Loucy (cell line): Measurements from ENCODE around the gene IFNK.
A peak's percentile ranks its signal among the peaks of the same experiment; 100 is the strongest.

Source experiments
- EZH2phosphoT487 ChIP-seq: fragments of 200-600 bp; IDR thresholded peaks from 2 replicates; pipeline ENCODE4 v1.6.1; 2018; ENCODE audit warnings: antibody characterized with exemption, mild to moderate bottlenecking, moderate library complexity, borderline replicate concordance
- TF ChIP-seq, protein P1 (sequence below): fragments of 200-600 bp; sonication (generic); conservative IDR thresholded peaks from 2 replicates; pipeline ENCODE4 v1.5.1; 2014; ENCODE audit warnings: mild to moderate bottlenecking, antibody characterized with exemption, low read length

DNA sequence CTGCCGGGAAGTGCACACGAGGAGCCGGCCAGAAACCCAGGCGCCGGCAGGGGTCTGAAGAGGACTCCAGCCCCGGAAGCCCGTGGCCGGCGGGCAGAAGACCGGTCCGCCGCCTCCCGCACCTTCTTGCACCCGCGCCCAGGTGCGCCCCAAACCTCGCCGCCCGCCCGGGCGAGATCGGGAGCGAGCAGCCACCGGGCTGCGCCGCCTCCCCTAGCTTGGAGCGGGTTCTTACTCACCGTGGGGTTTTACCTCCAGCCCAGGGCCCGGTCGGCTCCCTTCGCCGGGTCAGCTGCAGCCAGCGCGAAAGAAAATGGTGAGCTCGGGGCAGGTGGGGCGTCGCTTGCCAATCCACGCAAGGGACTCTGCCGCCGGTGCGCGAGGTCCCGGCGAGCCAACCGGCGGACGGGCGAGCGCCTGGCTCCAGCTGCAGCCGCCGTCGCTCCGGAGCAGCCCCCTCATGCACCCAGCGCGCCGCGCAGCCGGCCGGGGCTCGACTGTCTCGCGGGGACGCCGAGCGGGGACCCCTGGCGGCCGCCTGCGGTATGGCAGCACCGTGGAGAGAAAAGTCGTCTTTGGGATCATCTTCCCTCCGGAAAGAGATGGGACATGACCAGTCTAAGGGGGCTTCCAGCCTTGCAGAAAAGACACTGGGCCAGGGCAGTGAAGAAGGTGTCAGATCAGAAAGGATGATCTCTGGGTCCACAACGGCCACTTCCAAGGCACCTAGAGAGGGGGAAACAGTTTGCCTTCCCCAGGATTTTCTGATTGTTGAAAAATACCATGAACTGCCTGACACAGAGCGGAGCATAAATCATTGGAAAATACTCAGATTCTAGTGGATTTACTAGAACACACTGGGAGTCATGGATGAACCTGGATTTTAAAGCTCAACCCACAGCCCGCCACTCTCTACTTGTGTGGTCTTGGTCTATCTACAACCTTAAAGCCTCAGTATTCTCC, 5.5 kb downstream of the IFNK start, which contains the start of gene MOB3B:
- TF ChIP-seq, protein P1, sequence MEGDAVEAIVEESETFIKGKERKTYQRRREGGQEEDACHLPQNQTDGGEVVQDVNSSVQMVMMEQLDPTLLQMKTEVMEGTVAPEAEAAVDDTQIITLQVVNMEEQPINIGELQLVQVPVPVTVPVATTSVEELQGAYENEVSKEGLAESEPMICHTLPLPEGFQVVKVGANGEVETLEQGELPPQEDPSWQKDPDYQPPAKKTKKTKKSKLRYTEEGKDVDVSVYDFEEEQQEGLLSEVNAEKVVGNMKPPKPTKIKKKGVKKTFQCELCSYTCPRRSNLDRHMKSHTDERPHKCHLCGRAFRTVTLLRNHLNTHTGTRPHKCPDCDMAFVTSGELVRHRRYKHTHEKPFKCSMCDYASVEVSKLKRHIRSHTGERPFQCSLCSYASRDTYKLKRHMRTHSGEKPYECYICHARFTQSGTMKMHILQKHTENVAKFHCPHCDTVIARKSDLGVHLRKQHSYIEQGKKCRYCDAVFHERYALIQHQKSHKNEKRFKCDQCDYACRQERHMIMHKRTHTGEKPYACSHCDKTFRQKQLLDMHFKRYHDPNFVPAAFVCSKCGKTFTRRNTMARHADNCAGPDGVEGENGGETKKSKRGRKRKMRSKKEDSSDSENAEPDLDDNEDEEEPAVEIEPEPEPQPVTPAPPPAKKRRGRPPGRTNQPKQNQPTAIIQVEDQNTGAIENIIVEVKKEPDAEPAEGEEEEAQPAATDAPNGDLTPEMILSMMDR = peak; percentile 79
- no peak for TF ChIP-seq EZH2phosphoT487
